ENCODE measurements around the gene POMGNT2.

Gene POMGNT2

DNA sequence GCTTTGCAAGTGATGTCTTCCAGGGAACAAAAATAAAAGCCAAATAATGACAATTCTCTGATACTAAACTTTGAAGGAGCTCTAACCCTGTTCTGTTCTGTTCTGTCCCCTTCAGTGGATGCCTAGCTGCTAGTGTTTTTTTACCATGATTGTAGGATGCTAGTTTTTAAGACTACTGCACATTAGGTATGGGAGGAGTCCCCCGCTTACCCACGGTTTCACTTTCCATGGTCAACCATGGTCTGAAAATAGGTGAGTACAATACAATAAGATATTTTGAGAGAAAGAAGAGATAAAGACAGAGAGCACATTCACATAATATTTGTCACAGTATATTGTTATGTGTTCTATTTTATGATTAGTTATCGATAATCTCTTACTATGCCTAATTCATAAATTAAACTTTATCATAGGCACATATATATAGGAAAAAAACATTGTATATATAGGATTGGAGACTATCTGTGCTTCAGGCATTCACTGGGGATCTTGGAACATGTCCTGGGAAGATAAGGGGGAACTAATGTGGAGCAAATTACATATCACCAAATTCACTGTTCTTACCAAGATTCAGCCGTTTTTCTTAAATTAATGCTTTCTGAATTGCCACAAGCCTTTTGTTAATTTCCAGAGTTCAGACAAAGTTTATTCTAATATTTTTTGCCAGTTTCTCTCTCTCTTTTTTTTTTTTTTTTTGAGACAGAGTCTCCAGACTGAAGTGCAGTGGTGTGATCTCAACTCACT is 32.8 kb upstream of the POMGNT2 start:
- Histone ChIP-seq H2AFZ (ENCODE audit: low read depth) (no peak overlapping the region), H3K79me2 (ENCODE audit: insufficient read depth, low read depth) (no peaks in the 10 kb centered on the region), H3K4me2 (no peak overlapping the region), H4K20me1 (ENCODE audit: insufficient read depth) (no peaks in the 10 kb centered on the region), H3K36me3 (ENCODE audit: insufficient read depth) (no peaks in the 10 kb centered on the region), H3K27ac (no peak overlapping the region), H3K4me1 (ENCODE audit: low read depth, poor library complexity, severe bottlenecking) (no peaks in the 10 kb centered on the region), H3K9ac (no peak overlapping the region), H3K4me3 (IDR thresholded peaks at IDR 0.05; ENCODE audit: insufficient read depth, low read depth, low read length) (no peak overlapping the region), H3K27me3 (ENCODE audit: insufficient read depth, low read depth) (no peaks in the 10 kb centered on the region)
- no peak for TF ChIP-seq CTCF (conservative IDR thresholded peaks at IDR 0.05; ENCODE audit: low read depth, low read length)

DNA sequence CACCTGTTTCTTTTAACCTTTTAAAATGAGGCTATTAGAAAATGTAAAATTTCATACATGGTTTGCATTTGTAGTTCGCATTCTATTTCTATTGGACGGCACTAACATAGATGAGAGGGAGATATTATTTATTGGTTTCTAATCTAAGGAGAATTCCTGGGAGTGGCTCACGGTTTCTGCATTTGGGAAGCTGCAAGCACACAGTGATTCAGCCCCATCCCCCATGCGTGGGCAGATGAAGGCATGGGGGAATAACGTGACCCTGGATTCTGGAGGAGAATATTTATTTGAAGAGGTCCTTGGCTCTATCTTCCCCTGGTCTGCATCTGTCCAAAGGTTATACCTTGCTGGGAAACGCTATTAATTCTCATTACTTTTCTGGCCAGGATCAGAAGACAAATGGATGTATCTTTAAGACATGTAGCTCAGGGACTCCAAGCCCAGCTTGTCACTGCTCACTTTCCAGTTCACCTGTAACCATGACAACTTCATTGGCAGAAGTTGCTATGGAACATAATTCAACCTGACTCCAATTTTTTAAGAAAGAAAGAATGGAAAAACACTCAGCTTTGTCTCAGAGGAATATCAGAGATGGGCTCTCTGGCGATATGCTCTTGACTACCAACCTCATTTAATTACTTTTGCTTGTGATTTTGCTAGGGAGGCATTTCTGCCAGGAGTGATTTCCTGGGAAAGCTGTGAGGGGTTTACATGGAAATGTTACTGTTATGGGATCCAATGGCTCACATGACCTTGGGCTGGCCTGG is 27.2 kb upstream of the POMGNT2 start:
- no peaks in the 10 kb centered on the region for H3K79me2 ChIP-seq (ENCODE audit: insufficient read depth, low read depth)
- no peak overlapping the region for H2AFZ ChIP-seq (ENCODE audit: low read depth)
- H3K27me3 ChIP-seq (ENCODE audit: insufficient read depth, low read depth), result no peaks in the 10 kb centered on the region
- TF ChIP-seq CTCF (conservative IDR thresholded peaks at IDR 0.05; ENCODE audit: low read depth, low read length), result no peak
- H3K4me3 ChIP-seq (IDR thresholded peaks at IDR 0.05; ENCODE audit: insufficient read depth, low read depth, low read length), result no peak overlapping the region
- H3K36me3 ChIP-seq (ENCODE audit: insufficient read depth), result no peaks in the 10 kb centered on the region
- no peaks in the 10 kb centered on the region for H3K4me1 ChIP-seq (ENCODE audit: low read depth, poor library complexity, severe bottlenecking)
- no peaks in the 10 kb centered on the region for H4K20me1 ChIP-seq (ENCODE audit: insufficient read depth)
- no peak overlapping the region for H3K27ac ChIP-seq
- H3K9ac ChIP-seq, result no peak overlapping the region
- H3K4me2 ChIP-seq, result no peak overlapping the region

- Histone ChIP-seq H3K4me1 (ENCODE audit: low read depth, poor library complexity, severe bottlenecking) (no peaks in the 10 kb centered on the region), H4K20me1 (ENCODE audit: insufficient read depth) (no peaks in the 10 kb centered on the region), H3K36me3 (ENCODE audit: insufficient read depth) (no peaks in the 10 kb centered on the region), H3K27me3 (ENCODE audit: insufficient read depth, low read depth) (no peaks in the 10 kb centered on the region), H3K79me2 (ENCODE audit: insufficient read depth, low read depth) (no peaks in the 10 kb centered on the region), H2AFZ (ENCODE audit: low read depth) (no peak overlapping the region), H3K27ac (no peak overlapping the region), H3K9ac (no peak overlapping the region), H3K4me2 (no peak overlapping the region), H3K4me3 (IDR thresholded peaks at IDR 0.05; ENCODE audit: insufficient read depth, low read depth, low read length) (no peak overlapping the region)
- TF ChIP-seq CTCF (conservative IDR thresholded peaks at IDR 0.05; ENCODE audit: low read depth, low read length), result no peak
Observed at GRCh38 chr3:43132193-43132592, 26.3 kb upstream of the POMGNT2 start.

GRCh38 chr3:43128464-43128863 is 22.6 kb upstream of the POMGNT2 start:
- H3K4me3 ChIP-seq (IDR thresholded peaks at IDR 0.05; ENCODE audit: insufficient read depth, low read depth, low read length), result no peak overlapping the region
- H3K4me1 ChIP-seq (ENCODE audit: low read depth, poor library complexity, severe bottlenecking), result no peaks in the 10 kb centered on the region
- H4K20me1 ChIP-seq (ENCODE audit: insufficient read depth), result no peaks in the 10 kb centered on the region
- TF ChIP-seq CTCF (conservative IDR thresholded peaks at IDR 0.05; ENCODE audit: low read depth, low read length), result no peak
- H3K9ac ChIP-seq, result no peak overlapping the region
- no peak overlapping the region for H3K27ac ChIP-seq
- no peak overlapping the region for H3K4me2 ChIP-seq
- H3K36me3 ChIP-seq (ENCODE audit: insufficient read depth), result no peaks in the 10 kb centered on the region
- no peak overlapping the region for H2AFZ ChIP-seq (ENCODE audit: low read depth)
- no peaks in the 10 kb centered on the region for H3K27me3 ChIP-seq (ENCODE audit: insufficient read depth, low read depth)
- no peaks in the 10 kb centered on the region for H3K79me2 ChIP-seq (ENCODE audit: insufficient read depth, low read depth)
